ENCODE results near the gene CEP128. TPM values are rescaled to one million over a fixed set of nuclear protein-coding genes. Genes with fewer than 3 reads are reported as not detected.

CEP128 gene
- total RNA-seq, 2 experiments from 2014 or later = 12.3 to 13.0 TPM

DNA sequence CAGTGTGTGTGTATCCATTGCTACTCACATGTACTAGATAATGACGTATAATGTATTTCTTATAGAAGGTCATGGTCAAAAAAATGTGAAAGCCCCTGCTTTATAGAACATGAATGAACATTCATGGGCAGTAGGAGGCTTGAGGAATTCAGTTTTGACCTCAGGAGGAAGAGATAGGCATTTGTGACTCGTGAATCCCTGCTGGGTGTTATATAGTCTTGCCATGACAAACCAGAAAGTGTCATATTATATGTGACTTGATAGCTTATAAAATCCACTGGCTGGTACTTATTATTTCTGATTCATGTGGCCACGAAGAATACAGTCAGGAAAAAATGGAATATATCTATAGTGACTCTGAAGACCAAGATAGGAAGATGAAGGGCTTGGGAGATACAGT is 287.6 kb downstream of the CEP128 start:
- ATAC-seq (ENCODE audit: poor library complexity) = no peak
- Mint-ChIP-seq H3K4me3 (no peak overlapping the region), H3K27me3 (no peaks in the 10 kb centered on the region), H3K36me3 (ENCODE audit: low read depth) (peaks cover 38% of the 10 kb centered on the region), H3K27ac (no peak overlapping the region), H3K4me1 (ENCODE audit: low read depth) (no peaks in the 10 kb centered on the region), H3K9me3 (peaks cover 14% of the 10 kb centered on the region)
- Histone ChIP-seq H3K4me3 (ENCODE audit: low read length) (no peak overlapping the region), H3K36me3 (ENCODE audit: insufficient read depth, low read length) (no peaks in the 10 kb centered on the region), H3K9me3 (ENCODE audit: control insufficient read depth in 1 of 2, insufficient read depth in 1 of 2, low read length in 2 of 2) (no peaks in the 10 kb centered on the region), H3K27ac (ENCODE audit: low read depth in 1 of 2, low read length in 2 of 2) (no peak overlapping the region), H3K4me1 (ENCODE audit: insufficient read depth, low read length) (no peaks in the 10 kb centered on the region), H3K27me3 (ENCODE audit: control insufficient read depth in 1 of 2, insufficient read depth in 2 of 2, low read length in 2 of 2) (no peaks in the 10 kb centered on the region)
- CTCF ChIA-PET = no interaction called here
- intact Hi-C loops (cut with DNase I, micrococcal nuclease) = no loop called here
- POLR2A ChIA-PET = no interaction called here
- TF ChIP-seq, protein P1, sequence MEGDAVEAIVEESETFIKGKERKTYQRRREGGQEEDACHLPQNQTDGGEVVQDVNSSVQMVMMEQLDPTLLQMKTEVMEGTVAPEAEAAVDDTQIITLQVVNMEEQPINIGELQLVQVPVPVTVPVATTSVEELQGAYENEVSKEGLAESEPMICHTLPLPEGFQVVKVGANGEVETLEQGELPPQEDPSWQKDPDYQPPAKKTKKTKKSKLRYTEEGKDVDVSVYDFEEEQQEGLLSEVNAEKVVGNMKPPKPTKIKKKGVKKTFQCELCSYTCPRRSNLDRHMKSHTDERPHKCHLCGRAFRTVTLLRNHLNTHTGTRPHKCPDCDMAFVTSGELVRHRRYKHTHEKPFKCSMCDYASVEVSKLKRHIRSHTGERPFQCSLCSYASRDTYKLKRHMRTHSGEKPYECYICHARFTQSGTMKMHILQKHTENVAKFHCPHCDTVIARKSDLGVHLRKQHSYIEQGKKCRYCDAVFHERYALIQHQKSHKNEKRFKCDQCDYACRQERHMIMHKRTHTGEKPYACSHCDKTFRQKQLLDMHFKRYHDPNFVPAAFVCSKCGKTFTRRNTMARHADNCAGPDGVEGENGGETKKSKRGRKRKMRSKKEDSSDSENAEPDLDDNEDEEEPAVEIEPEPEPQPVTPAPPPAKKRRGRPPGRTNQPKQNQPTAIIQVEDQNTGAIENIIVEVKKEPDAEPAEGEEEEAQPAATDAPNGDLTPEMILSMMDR (IDR thresholded peaks at IDR 0.05) = no peak
- no peak for DNase-seq

- ChIA-PET POLR2A (no interaction called here), CTCF (no interaction called here)
- Mint-ChIP-seq H3K27ac (no peak overlapping the region), H3K27me3 (no peaks in the 10 kb centered on the region), H3K9me3 (no peaks in the 10 kb centered on the region), H3K4me3 (no peak overlapping the region), H3K36me3 (ENCODE audit: low read depth) (peaks cover 6% of the 10 kb centered on the region), H3K4me1 (ENCODE audit: low read depth) (no peaks in the 10 kb centered on the region)
- no peaks in the 10 kb centered on the region for H3K4me1 ChIP-seq (ENCODE audit: insufficient read depth, low read length)
- no peaks in the 10 kb centered on the region for H3K27me3 ChIP-seq (ENCODE audit: control insufficient read depth in 1 of 2, insufficient read depth in 2 of 2, low read length in 2 of 2)
- intact Hi-C loops (cut with DNase I, micrococcal nuclease) = no loop called here
- no peak overlapping the region for H3K4me3 ChIP-seq (ENCODE audit: low read length)
- no peaks in the 10 kb centered on the region for H3K36me3 ChIP-seq (ENCODE audit: insufficient read depth, low read length)
- TF ChIP-seq, protein P1 (IDR thresholded peaks at IDR 0.05) = no peak
- DNase-seq (no peak), ATAC-seq (ENCODE audit: poor library complexity) (no peak)
- H3K27ac ChIP-seq (ENCODE audit: low read depth in 1 of 2, low read length in 2 of 2) = no peak overlapping the region
- H3K9me3 ChIP-seq (ENCODE audit: control insufficient read depth in 1 of 2, insufficient read depth in 1 of 2, low read length in 2 of 2) = no peaks in the 10 kb centered on the region
These were observed 295.7 kb downstream of the CEP128 start for GRCh38 chr14:80645667-80646413.

DNA sequence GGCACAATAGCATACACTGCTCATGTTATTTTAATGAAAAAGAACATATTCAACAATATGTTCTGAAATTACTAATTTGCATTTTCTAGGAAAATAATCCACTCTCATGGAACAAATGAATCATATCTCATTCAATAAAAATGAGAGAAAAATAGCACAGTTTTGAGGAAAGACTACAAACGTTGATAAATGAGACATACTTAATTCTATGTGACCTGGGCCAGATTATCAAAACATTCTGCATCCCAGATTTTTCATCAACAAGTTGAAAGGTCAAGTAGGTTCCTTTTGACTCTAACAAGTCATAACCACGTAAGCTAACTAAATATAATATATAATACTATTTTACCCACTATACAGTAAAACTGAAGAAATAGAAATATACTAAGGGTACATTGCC is 296.7 kb downstream of the CEP128 start:
- H3K27ac Mint-ChIP-seq = no peak overlapping the region
- H3K4me1 Mint-ChIP-seq (ENCODE audit: low read depth) = no peaks in the 10 kb centered on the region
- POLR2A ChIA-PET = no interaction called here
- ATAC-seq (ENCODE audit: poor library complexity) = no peak
- H3K36me3 Mint-ChIP-seq (ENCODE audit: low read depth) = peaks cover 6% of the 10 kb centered on the region
- no peaks in the 10 kb centered on the region for H3K4me1 ChIP-seq (ENCODE audit: insufficient read depth, low read length)
- no peaks in the 10 kb centered on the region for H3K27me3 Mint-ChIP-seq
- no peaks in the 10 kb centered on the region for H3K9me3 Mint-ChIP-seq
- CTCF ChIA-PET = no interaction called here
- H3K27me3 ChIP-seq (ENCODE audit: control insufficient read depth in 1 of 2, insufficient read depth in 2 of 2, low read length in 2 of 2) = no peaks in the 10 kb centered on the region
- no peaks in the 10 kb centered on the region for H3K36me3 ChIP-seq (ENCODE audit: insufficient read depth, low read length)
- TF ChIP-seq, protein P1 (IDR thresholded peaks at IDR 0.05) = no peak
- H3K4me3 ChIP-seq (ENCODE audit: low read length) = no peak overlapping the region
- no peak for DNase-seq
- intact Hi-C loops (cut with DNase I, micrococcal nuclease) = no loop called here
- H3K9me3 ChIP-seq (ENCODE audit: control insufficient read depth in 1 of 2, insufficient read depth in 1 of 2, low read length in 2 of 2) = no peaks in the 10 kb centered on the region
- H3K4me3 Mint-ChIP-seq = no peak overlapping the region
- H3K27ac ChIP-seq (ENCODE audit: low read depth in 1 of 2, low read length in 2 of 2) = no peak overlapping the region
